ENCODE results near the gene PTPRK.

DNA sequence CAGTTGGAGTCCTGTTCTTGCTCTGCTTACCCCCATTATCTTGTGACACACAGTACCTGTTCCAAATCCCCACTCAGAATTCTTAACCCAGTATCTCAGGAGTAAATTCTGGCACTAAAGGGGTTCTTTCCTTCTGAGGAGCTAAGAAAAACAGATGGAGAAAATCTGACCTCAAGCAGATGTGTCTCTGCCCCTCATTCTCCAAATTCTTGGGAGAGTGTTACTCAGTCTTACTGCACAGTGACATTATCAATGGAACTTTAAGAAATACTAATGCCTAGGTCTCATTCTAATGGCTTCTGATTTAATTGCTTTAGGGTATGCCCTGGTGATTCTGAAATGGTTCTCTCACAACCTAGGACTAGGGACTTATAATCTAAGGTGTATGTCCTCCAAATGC lies 40.6 kb upstream of the PTPRK start:
- TF ChIP-seq POLR2A (IDR thresholded peaks at IDR 0.05) = no peak
- TF ChIP-seq, protein P1, sequence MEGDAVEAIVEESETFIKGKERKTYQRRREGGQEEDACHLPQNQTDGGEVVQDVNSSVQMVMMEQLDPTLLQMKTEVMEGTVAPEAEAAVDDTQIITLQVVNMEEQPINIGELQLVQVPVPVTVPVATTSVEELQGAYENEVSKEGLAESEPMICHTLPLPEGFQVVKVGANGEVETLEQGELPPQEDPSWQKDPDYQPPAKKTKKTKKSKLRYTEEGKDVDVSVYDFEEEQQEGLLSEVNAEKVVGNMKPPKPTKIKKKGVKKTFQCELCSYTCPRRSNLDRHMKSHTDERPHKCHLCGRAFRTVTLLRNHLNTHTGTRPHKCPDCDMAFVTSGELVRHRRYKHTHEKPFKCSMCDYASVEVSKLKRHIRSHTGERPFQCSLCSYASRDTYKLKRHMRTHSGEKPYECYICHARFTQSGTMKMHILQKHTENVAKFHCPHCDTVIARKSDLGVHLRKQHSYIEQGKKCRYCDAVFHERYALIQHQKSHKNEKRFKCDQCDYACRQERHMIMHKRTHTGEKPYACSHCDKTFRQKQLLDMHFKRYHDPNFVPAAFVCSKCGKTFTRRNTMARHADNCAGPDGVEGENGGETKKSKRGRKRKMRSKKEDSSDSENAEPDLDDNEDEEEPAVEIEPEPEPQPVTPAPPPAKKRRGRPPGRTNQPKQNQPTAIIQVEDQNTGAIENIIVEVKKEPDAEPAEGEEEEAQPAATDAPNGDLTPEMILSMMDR (IDR thresholded peaks at IDR 0.05) = no peak
- TF ChIP-seq POLR2AphosphoS5 (IDR thresholded peaks at IDR 0.05) = no peak

Measured in transverse colon (tissue), 4 donors.